Activated CD4-positive, alpha-beta T cell treated with anti-CD3 and anti-CD28 coated beads, Interleukin-2, amount 10 ng/mL, durations not matched to agents 24 days and 14 days (primary cell): ENCODE results near the gene PTCRA. TPM values are rescaled to one million over a fixed set of nuclear protein-coding genes. Genes with fewer than 3 reads are reported as not detected.
A peak's percentile ranks its signal among the peaks of the same experiment; 100 is the strongest.
"Not testable (repeated sequence)": the region's sequence is repeated elsewhere in the genome, so short reads cannot be mapped to it uniquely, and the experiment has no call there.

ENCODE experiments used
- DNase-seq: peaks from one replicate; pipeline ENCODE4 v3.0.0; 2022
- H3K27ac Mint-ChIP-seq: one replicate; pipeline ENCODE4 v1.8.0; 2022; ENCODE audit warnings: mild to moderate bottlenecking, mixed read lengths
- H3K27me3 Mint-ChIP-seq: one replicate; pipeline ENCODE4 v1.8.0; 2022; ENCODE audit warnings: mixed read lengths
- H3K36me3 Mint-ChIP-seq: one replicate; pipeline ENCODE4 v1.8.0; 2022; ENCODE audit warnings: low read depth, mild to moderate bottlenecking, mixed read lengths
- H3K4me1 Mint-ChIP-seq: one replicate; pipeline ENCODE4 v1.8.0; 2021; ENCODE audit warnings: mixed read lengths
- H3K4me3 Mint-ChIP-seq: one replicate; pipeline ENCODE4 v1.8.0; 2022; ENCODE audit warnings: mild to moderate bottlenecking, moderate library complexity, mixed read lengths
- H3K9me3 Mint-ChIP-seq: one replicate; pipeline ENCODE4 v1.8.0; 2021; ENCODE audit warnings: mixed read lengths
- intact Hi-C: fragments of 100-400 bp; cut with micrococcal nuclease; formaldehyde crosslinking; loops from one replicate; pipeline ENCODE4 v1.15.1; 2023
- total RNA-seq: library from RNA; stranded (reverse); gene quantifications from 2 replicates; pipeline ENCODE4 v1.2.3, GENCODE V29; 2022

Gene PTCRA
- total RNA-seq, 1 donor from 2014 or later, result not detected

GRCh38 chr6:42940493-42941045 lies 24.7 kb downstream of the PTCRA start:
- Mint-ChIP-seq H3K4me1 (no peaks in the 10 kb centered on the region), H3K36me3 (peaks cover 51% of the 10 kb centered on the region), H3K27ac (no peak overlapping the region), H3K9me3 (no peaks in the 10 kb centered on the region), H3K27me3 (no peaks in the 10 kb centered on the region), H3K4me3 (no peak overlapping the region)
- DNase-seq, result no peak
- intact Hi-C loops, result no loop called here

- H3K9me3 Mint-ChIP-seq, DNase-seq, H3K27me3 Mint-ChIP-seq, intact Hi-C loops, H3K4me1 Mint-ChIP-seq, H3K27ac Mint-ChIP-seq, H3K4me3 Mint-ChIP-seq: not testable (repeated sequence)
- peaks cover 44% of the 10 kb centered on the region for H3K36me3 Mint-ChIP-seq
Measured at GRCh38 chr6:42941356-42941755, 25.5 kb downstream of the PTCRA start.

- H3K9me3 Mint-ChIP-seq, result no peaks in the 10 kb centered on the region
- DNase-seq, result no peak
- no peak overlapping the region for H3K27ac Mint-ChIP-seq
- intact Hi-C loops, result no loop called here
- H3K27me3 Mint-ChIP-seq, result no peaks in the 10 kb centered on the region
- no peak overlapping the region for H3K4me3 Mint-ChIP-seq
- no peaks in the 10 kb centered on the region for H3K4me1 Mint-ChIP-seq
- H3K36me3 Mint-ChIP-seq, result peaks cover 39% of the 10 kb centered on the region
Measured at GRCh38 chr6:42942444-42942843, 26.6 kb downstream of the PTCRA start.

GRCh38 chr6:42947950-42948349 lies 32.1 kb downstream of the PTCRA start:
- no peak for DNase-seq
- no peaks in the 10 kb centered on the region for H3K27me3 Mint-ChIP-seq
- no peaks in the 10 kb centered on the region for H3K9me3 Mint-ChIP-seq
- H3K4me1 Mint-ChIP-seq, result no peaks in the 10 kb centered on the region
- no peak overlapping the region for H3K27ac Mint-ChIP-seq
- intact Hi-C loops, result no loop called here
- H3K4me3 Mint-ChIP-seq, result no peak overlapping the region
- peaks cover 8% of the 10 kb centered on the region for H3K36me3 Mint-ChIP-seq

GRCh38 chr6:42952389-42952788 lies 36.5 kb downstream of the PTCRA start:
- no peak for DNase-seq
- Mint-ChIP-seq H3K27ac (no peak overlapping the region), H3K9me3 (no peaks in the 10 kb centered on the region), H3K27me3 (no peaks in the 10 kb centered on the region), H3K4me3 (no peak overlapping the region), H3K36me3 (no peaks in the 10 kb centered on the region), H3K4me1 (no peaks in the 10 kb centered on the region)
- intact Hi-C loops, result no loop called here

- H3K27ac Mint-ChIP-seq, H3K9me3 Mint-ChIP-seq, H3K27me3 Mint-ChIP-seq, intact Hi-C loops, H3K4me1 Mint-ChIP-seq, H3K36me3 Mint-ChIP-seq, H3K4me3 Mint-ChIP-seq, DNase-seq: not testable (repeated sequence)
Measured at GRCh38 chr6:42954405-42954804, 38.6 kb downstream of the PTCRA start.

- intact Hi-C loops, result no loop called here
- no peak for DNase-seq
Measured at GRCh38 chr6:42958125-42958524, 42.3 kb downstream of the PTCRA start.

GRCh38 chr6:42959917-42960242 lies 44.0 kb downstream of the PTCRA start:
- intact Hi-C loops, result no loop called here
- H3K36me3 Mint-ChIP-seq, result peaks cover 17% of the 10 kb centered on the region
- H3K27me3 Mint-ChIP-seq, result peaks cover 9% of the 10 kb centered on the region
- H3K27ac Mint-ChIP-seq, result no peak overlapping the region
- H3K9me3 Mint-ChIP-seq, result no peaks in the 10 kb centered on the region
- DNase-seq, result no peak
- H3K4me3 Mint-ChIP-seq, result peak overlapping the region; percentile 73
- H3K4me1 Mint-ChIP-seq, result peaks cover 9% of the 10 kb centered on the region

More at GRCh38 chr6:42958125-42958524, 42.3 kb downstream of the PTCRA start:
- H3K36me3 Mint-ChIP-seq, result peaks cover 13% of the 10 kb centered on the region
- H3K27ac Mint-ChIP-seq, result no peak overlapping the region
- peaks cover 9% of the 10 kb centered on the region for H3K27me3 Mint-ChIP-seq
- no peak overlapping the region for H3K4me3 Mint-ChIP-seq
- peaks cover 9% of the 10 kb centered on the region for H3K4me1 Mint-ChIP-seq
- no peaks in the 10 kb centered on the region for H3K9me3 Mint-ChIP-seq

GRCh38 chr6:42960243-42961019 lies 44.6 kb downstream of the PTCRA start, which contains the start of gene GNMT:
GNMT (plus strand) TSS chr6:42960754; CDS start chr6:42960768, 14 bp downstream.
- H3K27ac Mint-ChIP-seq, result no peak within 1 kb of the TSS
- H3K4me1 Mint-ChIP-seq, result peaks cover 9% of the 10 kb centered on the region
- H3K36me3 Mint-ChIP-seq, result peaks cover 18% of the 10 kb centered on the region
- DNase-seq, result peak; percentile 80
- no peaks in the 10 kb centered on the region for H3K9me3 Mint-ChIP-seq
- intact Hi-C loops, result no loop called here
- H3K27me3 Mint-ChIP-seq, result peaks cover 9% of the 10 kb centered on the region
- H3K4me3 Mint-ChIP-seq, result peak within 1 kb of the TSS; percentile 73

- DNase-seq, result no peak
- Mint-ChIP-seq H3K27ac (no peak overlapping the region), H3K4me1 (peaks cover 9% of the 10 kb centered on the region), H3K27me3 (peaks cover 9% of the 10 kb centered on the region), H3K9me3 (no peaks in the 10 kb centered on the region), H3K36me3 (peaks cover 21% of the 10 kb centered on the region), H3K4me3 (peak overlapping the region; percentile 73)
- intact Hi-C loops, result no loop called here
Measured at GRCh38 chr6:42961020-42961470, 45.2 kb downstream of the PTCRA start.

- no peaks in the 10 kb centered on the region for H3K9me3 Mint-ChIP-seq
- intact Hi-C loops, result no loop called here
Measured at GRCh38 chr6:42962096-42962495, 46.2 kb downstream of the PTCRA start.

GRCh38 chr6:42962502-42963178 lies 46.8 kb downstream of the PTCRA start:
- peaks cover 26% of the 10 kb centered on the region for H3K36me3 Mint-ChIP-seq
- no peak overlapping the region for H3K27ac Mint-ChIP-seq
- H3K4me1 Mint-ChIP-seq, result peaks cover 9% of the 10 kb centered on the region
- intact Hi-C loops, result no loop called here
- H3K27me3 Mint-ChIP-seq, result peaks cover 9% of the 10 kb centered on the region
- DNase-seq, result no peak
- H3K9me3 Mint-ChIP-seq, result no peaks in the 10 kb centered on the region
- H3K4me3 Mint-ChIP-seq, result peak overlapping the region; percentile 32

More at GRCh38 chr6:42962096-42962495, 46.2 kb downstream of the PTCRA start:
- H3K27ac Mint-ChIP-seq, result no peak overlapping the region
- peaks cover 9% of the 10 kb centered on the region for H3K4me1 Mint-ChIP-seq
- no peak overlapping the region for H3K4me3 Mint-ChIP-seq
- H3K27me3 Mint-ChIP-seq, result peaks cover 9% of the 10 kb centered on the region
- no peak for DNase-seq
- H3K36me3 Mint-ChIP-seq, result peaks cover 25% of the 10 kb centered on the region

- intact Hi-C loops, result no loop called here
- peaks cover 9% of the 10 kb centered on the region for H3K27me3 Mint-ChIP-seq
- peaks cover 27% of the 10 kb centered on the region for H3K36me3 Mint-ChIP-seq
- no peak overlapping the region for H3K27ac Mint-ChIP-seq
- H3K9me3 Mint-ChIP-seq, result no peaks in the 10 kb centered on the region
- no peak overlapping the region for H3K4me3 Mint-ChIP-seq
- H3K4me1 Mint-ChIP-seq, result peaks cover 9% of the 10 kb centered on the region
- no peak for DNase-seq
Measured at GRCh38 chr6:42963179-42963854, 47.5 kb downstream of the PTCRA start.
